ENCODE measurements around the gene LSM14A.
"Not testable (repeated sequence)": the region's sequence is repeated elsewhere in the genome, so short reads cannot be mapped to it uniquely, and the experiment has no call there.

Gene LSM14A

GRCh38 chr19:34193439-34193838, 21.1 kb downstream of the LSM14A start:
- no peak for DNase-seq

- no peak for DNase-seq
These were observed 21.6 kb downstream of the LSM14A start for GRCh38 chr19:34193876-34194275.

- no peak for DNase-seq
These were observed 28.8 kb downstream of the LSM14A start for GRCh38 chr19:34201133-34201532.

- not testable (repeated sequence) for DNase-seq
These were observed 33.0 kb downstream of the LSM14A start for GRCh38 chr19:34205324-34205723.

- no peak for DNase-seq
These were observed 36.1 kb downstream of the LSM14A start for GRCh38 chr19:34208291-34208884.

GRCh38 chr19:34209726-34210125, 37.4 kb downstream of the LSM14A start:
- no peak for DNase-seq

GRCh38 chr19:34213283-34213682, 41.0 kb downstream of the LSM14A start:
- DNase-seq: no peak

GRCh38 chr19:34214040-34214439, 41.7 kb downstream of the LSM14A start:
- DNase-seq: no peak

- no peak for DNase-seq
These were observed 42.8 kb downstream of the LSM14A start for GRCh38 chr19:34215006-34215665.

GRCh38 chr19:34215666-34216038, 43.3 kb downstream of the LSM14A start:
- DNase-seq: no peak

GRCh38 chr19:34216745-34217219, 44.5 kb downstream of the LSM14A start:
- DNase-seq: not testable (repeated sequence)

GRCh38 chr19:34217952-34218817, 45.9 kb downstream of the LSM14A start:
- DNase-seq: peak; percentile 67

GRCh38 chr19:34218818-34219164, 46.5 kb downstream of the LSM14A start:
- DNase-seq: no peak

- no peak for DNase-seq
These were observed 48.3 kb downstream of the LSM14A start for GRCh38 chr19:34220472-34221063.

- no peak for DNase-seq
These were observed 50.1 kb downstream of the LSM14A start for GRCh38 chr19:34222386-34222785.

GRCh38 chr19:34224996-34225658, 52.8 kb downstream of the LSM14A start:
- DNase-seq: no peak

GRCh38 chr19:34225659-34226015, 53.3 kb downstream of the LSM14A start:
- no peak for DNase-seq

- DNase-seq: no peak
These were observed 53.7 kb downstream of the LSM14A start for GRCh38 chr19:34226036-34226435.

- no peak for DNase-seq
These were observed 56.0 kb downstream of the LSM14A start for GRCh38 chr19:34228347-34228746.

GRCh38 chr19:34228762-34229161, 56.5 kb downstream of the LSM14A start:
- DNase-seq: no peak

- DNase-seq: no peak
These were observed 57.4 kb downstream of the LSM14A start for GRCh38 chr19:34229721-34230120.

- DNase-seq: no peak
These were observed 58.5 kb downstream of the LSM14A start for GRCh38 chr19:34230820-34231219.

GRCh38 chr19:34231439-34231838, 59.1 kb downstream of the LSM14A start:
- DNase-seq: no peak
